Memory B cell (primary cell): ENCODE measurements around the gene GUCA1A.
A peak's percentile ranks its signal among the peaks of the same experiment; 100 is the strongest.

Experiments used
- ATAC-seq: fragments of 150-1000 bp; cut with Tn5 transposase; 2 replicates; pipeline ENCODE4 v1.10.0; 2021; ENCODE audit warnings: low read depth, mild to moderate bottlenecking, moderate library complexity
- DNase-seq, 2 donors: peaks; one replicate each; pipeline ENCODE4 v3.0.0; 2022; ENCODE audit warnings: low spot score in 2 of 2
- H3K27ac Mint-ChIP-seq: one replicate; pipeline ENCODE4 v1.8.0; 2022; ENCODE audit warnings: mild to moderate bottlenecking, moderate library complexity, mixed read lengths
- H3K27me3 Mint-ChIP-seq: one replicate; pipeline ENCODE4 v1.8.0; 2022; ENCODE audit warnings: mixed read lengths
- H3K36me3 Mint-ChIP-seq: one replicate; pipeline ENCODE4 v1.8.0; 2022; ENCODE audit warnings: mild to moderate bottlenecking, mixed read lengths
- H3K4me1 Mint-ChIP-seq: one replicate; pipeline ENCODE4 v1.8.0; 2022; ENCODE audit warnings: mixed read lengths
- H3K4me3 Mint-ChIP-seq: one replicate; pipeline ENCODE4 v1.8.0; 2022; ENCODE audit warnings: mild to moderate bottlenecking, moderate library complexity, mixed read lengths
- H3K9me3 Mint-ChIP-seq: one replicate; pipeline ENCODE4 v1.8.0; 2022; ENCODE audit warnings: mixed read lengths

Gene GUCA1A

GRCh38 chr6:42173101-42173500 lies at the start of gene GUCA1A:
GUCA1A (plus strand) TSS chr6:42173364; CDS start chr6:42173614, 250 bp downstream.
- no peak for ATAC-seq
- peaks cover 6% of the 10 kb centered on the region for H3K27me3 Mint-ChIP-seq
- no peaks in the 10 kb centered on the region for H3K4me1 Mint-ChIP-seq
- no peaks in the 10 kb centered on the region for H3K36me3 Mint-ChIP-seq
- no peaks in the 10 kb centered on the region for H3K9me3 Mint-ChIP-seq
- DNase-seq: no peak
- H3K4me3 Mint-ChIP-seq: no peak within 1 kb of the TSS
- no peak within 1 kb of the TSS for H3K27ac Mint-ChIP-seq

- ATAC-seq: no peak
- no peak overlapping the region for H3K27ac Mint-ChIP-seq
- H3K36me3 Mint-ChIP-seq: no peaks in the 10 kb centered on the region
- H3K27me3 Mint-ChIP-seq: no peaks in the 10 kb centered on the region
- H3K4me3 Mint-ChIP-seq: no peak overlapping the region
- no peaks in the 10 kb centered on the region for H3K9me3 Mint-ChIP-seq
- no peak for DNase-seq
- no peaks in the 10 kb centered on the region for H3K4me1 Mint-ChIP-seq
Observed at GRCh38 chr6:42123379-42124103, 49.6 kb upstream of the GUCA1A start.

- Mint-ChIP-seq H3K4me1 (no peaks in the 10 kb centered on the region), H3K9me3 (no peaks in the 10 kb centered on the region), H3K36me3 (no peaks in the 10 kb centered on the region), H3K4me3 (no peak overlapping the region), H3K27me3 (no peaks in the 10 kb centered on the region), H3K27ac (no peak overlapping the region)
- no peak for DNase-seq
- no peak for ATAC-seq
Observed at GRCh38 chr6:42124223-42124836, 48.8 kb upstream of the GUCA1A start.

GRCh38 chr6:42125231-42125630 lies 47.9 kb upstream of the GUCA1A start:
- H3K9me3 Mint-ChIP-seq: no peaks in the 10 kb centered on the region
- peaks cover 3% of the 10 kb centered on the region for H3K27me3 Mint-ChIP-seq
- H3K36me3 Mint-ChIP-seq: no peaks in the 10 kb centered on the region
- ATAC-seq (no peak), DNase-seq (no peak)
- H3K4me1 Mint-ChIP-seq: no peaks in the 10 kb centered on the region
- H3K4me3 Mint-ChIP-seq: no peak overlapping the region
- no peak overlapping the region for H3K27ac Mint-ChIP-seq

- ATAC-seq (no peak), DNase-seq (no peak)
- H3K36me3 Mint-ChIP-seq: no peaks in the 10 kb centered on the region
- H3K27me3 Mint-ChIP-seq: peaks cover 5% of the 10 kb centered on the region
- no peaks in the 10 kb centered on the region for H3K9me3 Mint-ChIP-seq
- no peak overlapping the region for H3K27ac Mint-ChIP-seq
- H3K4me1 Mint-ChIP-seq: no peaks in the 10 kb centered on the region
- H3K4me3 Mint-ChIP-seq: no peak overlapping the region
Observed at GRCh38 chr6:42125663-42126062, 47.5 kb upstream of the GUCA1A start.

GRCh38 chr6:42128460-42129359 lies 44.5 kb upstream of the GUCA1A start:
- Mint-ChIP-seq H3K9me3 (no peaks in the 10 kb centered on the region), H3K4me3 (no peak overlapping the region), H3K27ac (no peak overlapping the region), H3K36me3 (no peaks in the 10 kb centered on the region), H3K27me3 (peaks cover 7% of the 10 kb centered on the region), H3K4me1 (no peaks in the 10 kb centered on the region)
- no peak for ATAC-seq
- no peak for DNase-seq

- Mint-ChIP-seq H3K4me3 (no peak overlapping the region), H3K9me3 (no peaks in the 10 kb centered on the region), H3K4me1 (no peaks in the 10 kb centered on the region), H3K36me3 (no peaks in the 10 kb centered on the region), H3K27me3 (peaks cover 7% of the 10 kb centered on the region), H3K27ac (no peak overlapping the region)
- DNase-seq (no peak), ATAC-seq (no peak)
Observed at GRCh38 chr6:42129360-42129676, 43.8 kb upstream of the GUCA1A start.

- ATAC-seq: no peak
- H3K27me3 Mint-ChIP-seq: peaks cover 7% of the 10 kb centered on the region
- peaks cover 3% of the 10 kb centered on the region for H3K4me1 Mint-ChIP-seq
- no peaks in the 10 kb centered on the region for H3K9me3 Mint-ChIP-seq
- no peak overlapping the region for H3K27ac Mint-ChIP-seq
- no peak for DNase-seq
- H3K36me3 Mint-ChIP-seq: no peaks in the 10 kb centered on the region
- no peak overlapping the region for H3K4me3 Mint-ChIP-seq
Observed at GRCh38 chr6:42131531-42131930, 41.6 kb upstream of the GUCA1A start.

GRCh38 chr6:42133926-42134325 lies 39.2 kb upstream of the GUCA1A start:
- Mint-ChIP-seq H3K36me3 (no peaks in the 10 kb centered on the region), H3K4me1 (peaks cover 9% of the 10 kb centered on the region), H3K9me3 (no peaks in the 10 kb centered on the region), H3K27ac (no peak overlapping the region), H3K27me3 (peaks cover 7% of the 10 kb centered on the region), H3K4me3 (no peak overlapping the region)
- ATAC-seq (no peak), DNase-seq (no peak)

- Mint-ChIP-seq H3K4me1 (peaks cover 12% of the 10 kb centered on the region), H3K27me3 (peaks cover 5% of the 10 kb centered on the region), H3K36me3 (no peaks in the 10 kb centered on the region), H3K27ac (no peak overlapping the region), H3K9me3 (no peaks in the 10 kb centered on the region), H3K4me3 (no peak overlapping the region)
- ATAC-seq (no peak), DNase-seq (no peak)
Observed at GRCh38 chr6:42135161-42135560, 38.0 kb upstream of the GUCA1A start.

- DNase-seq: no peak
- H3K9me3 Mint-ChIP-seq: no peaks in the 10 kb centered on the region
- peaks cover 2% of the 10 kb centered on the region for H3K27me3 Mint-ChIP-seq
- H3K27ac Mint-ChIP-seq: no peak overlapping the region
- no peaks in the 10 kb centered on the region for H3K36me3 Mint-ChIP-seq
- no peak for ATAC-seq
- H3K4me1 Mint-ChIP-seq: peaks cover 18% of the 10 kb centered on the region
- no peak overlapping the region for H3K4me3 Mint-ChIP-seq
Observed at GRCh38 chr6:42135722-42136121, 37.4 kb upstream of the GUCA1A start.

GRCh38 chr6:42136508-42137193 lies 36.5 kb upstream of the GUCA1A start:
- H3K4me1 Mint-ChIP-seq: peaks cover 22% of the 10 kb centered on the region
- peak; percentile 35 to 41 for DNase-seq
- peak overlapping the region; percentile 54 for H3K27ac Mint-ChIP-seq
- no peaks in the 10 kb centered on the region for H3K9me3 Mint-ChIP-seq
- peaks cover 3% of the 10 kb centered on the region for H3K27me3 Mint-ChIP-seq
- H3K36me3 Mint-ChIP-seq: no peaks in the 10 kb centered on the region
- peak; percentile 74 for ATAC-seq
- H3K4me3 Mint-ChIP-seq: peak overlapping the region; percentile 81

- no peak overlapping the region for H3K27ac Mint-ChIP-seq
- peaks cover 2% of the 10 kb centered on the region for H3K27me3 Mint-ChIP-seq
- no peaks in the 10 kb centered on the region for H3K9me3 Mint-ChIP-seq
- no peak overlapping the region for H3K4me3 Mint-ChIP-seq
- DNase-seq (no peak), ATAC-seq (no peak)
- no peaks in the 10 kb centered on the region for H3K36me3 Mint-ChIP-seq
- peaks cover 22% of the 10 kb centered on the region for H3K4me1 Mint-ChIP-seq
Observed at GRCh38 chr6:42137194-42137753, 35.9 kb upstream of the GUCA1A start.
